SU-DHL-6 (cell line): ENCODE measurements around the gene HYOU1.

Experiments
- H2AFZ ChIP-seq: fragments of 200-600 bp; sonication (generic); 2 replicates; pipeline ENCODE4 v1.6.1; 2014; ENCODE audit warnings: low read depth, mild to moderate bottlenecking, moderate library complexity, mixed read lengths, antibody characterized with exemption, low read length; ENCODE audit not compliant: severe bottlenecking
- H3F3A ChIP-seq: fragments of 200-600 bp; shearing (Covaris generic); 2 replicates; pipeline ENCODE4 v1.6.0; 2016; ENCODE audit warnings: antibody characterized with exemption, mild to moderate bottlenecking; ENCODE audit not compliant: insufficient read depth
- H3K27ac ChIP-seq: fragments of 200-600 bp; sonication (generic); 2 replicates; pipeline ENCODE4 v1.5.1; 2016; ENCODE audit warnings: low read depth, mild to moderate bottlenecking, low read length, moderate library complexity, mixed read lengths
- H3K27me3 ChIP-seq: fragments of 200-600 bp; sonication (generic), shearing (Covaris generic); 2 replicates; pipeline ENCODE4 v1.6.0; 2014; ENCODE audit warnings: mild to moderate bottlenecking, low read length
- H3K36me3 ChIP-seq: fragments of 200-600 bp; sonication (generic); 2 replicates; pipeline ENCODE4 v1.6.1; 2014; ENCODE audit warnings: mild to moderate bottlenecking, low read length, mixed read lengths
- H3K4me2 ChIP-seq: fragments of 300-600, 200-600 bp; shearing (Covaris generic), sonication (generic); 2 replicates; pipeline ENCODE4 v1.6.0; 2014; ENCODE audit warnings: low read length, low read depth, mild to moderate bottlenecking; ENCODE audit not compliant: poor library complexity, severe bottlenecking
- H3K4me3 ChIP-seq: fragments of 200-600 bp; sonication (generic); 2 replicates; pipeline ENCODE4 v1.5.1; 2014; ENCODE audit warnings: antibody characterized with exemption, low read length, mild to moderate bottlenecking, mixed read lengths; ENCODE audit not compliant: insufficient read depth, poor library complexity, severe bottlenecking
- H3K79me2 ChIP-seq: fragments of 200-600 bp; sonication (generic); 2 replicates; pipeline ENCODE4 v1.6.1; 2014; ENCODE audit warnings: mild to moderate bottlenecking, low read length, moderate library complexity; ENCODE audit not compliant: insufficient read depth
- H3K9ac ChIP-seq: fragments of 200-600 bp; sonication (generic); 2 replicates; pipeline ENCODE4 v1.7.0; 2014; ENCODE audit warnings: mild to moderate bottlenecking, low read length
- H3K9me2 ChIP-seq: fragments of 200-600 bp; sonication (generic); replicated peaks from 2 replicates; pipeline ENCODE4 v1.6.1; 2014; ENCODE audit warnings: low read length; ENCODE audit not compliant: insufficient read depth
- H3K9me3 ChIP-seq: fragments of 200-600 bp; sonication (generic); 2 replicates; pipeline ENCODE4 v1.6.1; 2014; ENCODE audit warnings: low read length, mixed read lengths; ENCODE audit not compliant: insufficient read depth
- H4K20me1 ChIP-seq: fragments of 200-600 bp; sonication (generic); 2 replicates; pipeline ENCODE4 v1.6.1; 2014; ENCODE audit warnings: low read depth, mild to moderate bottlenecking, antibody characterized with exemption, low read length, moderate library complexity, mixed read lengths
- CTCF ChIP-seq: fragments of 200-600 bp; sonication (generic); IDR thresholded peaks from one replicate; pipeline ENCODE4 v1.5.1; 2017; ENCODE audit warnings: antibody characterized with exemption, mild to moderate bottlenecking, low read length, moderate library complexity; ENCODE audit not compliant: insufficient read depth, poor library complexity, severe bottlenecking
- EZH2phosphoT487 ChIP-seq: fragments of 200-600 bp; sonication (generic), shearing (Covaris generic); conservative IDR thresholded peaks from 2 replicates; pipeline ENCODE4 v1.6.1; 2018; ENCODE audit warnings: mild to moderate bottlenecking, antibody characterized with exemption, low read length, moderate library complexity, mixed read lengths

HYOU1 gene

GRCh38 chr11:119016216-119017009 lies 40.6 kb downstream of the HYOU1 start:
- Histone ChIP-seq H3K36me3 (peaks cover 25% of the 10 kb centered on the region), H3K4me2 (peak overlapping the region; percentile 68), H4K20me1 (peaks cover 4% of the 10 kb centered on the region; the same call in 1 of the 2 replicates), H3K27me3 (no peaks in the 10 kb centered on the region), H3K9me3 (no peaks in the 10 kb centered on the region), H3K79me2 (peaks cover 56% of the 10 kb centered on the region), H3K9ac (peak overlapping the region; percentile 96), H3F3A (peaks cover 60% of the 10 kb centered on the region), H2AFZ (no peak overlapping the region), H3K27ac (peak overlapping the region; percentile 96), H3K9me2 (no peaks in the 10 kb centered on the region), H3K4me3 (peak overlapping the region; percentile 92)
- no peak for TF ChIP-seq EZH2phosphoT487
- TF ChIP-seq CTCF, result no peak

- no peak overlapping the region for H3K4me3 ChIP-seq
- no peak overlapping the region for H3K4me2 ChIP-seq
- H3K36me3 ChIP-seq, result peaks cover 25% of the 10 kb centered on the region
- no peaks in the 10 kb centered on the region for H3K9me3 ChIP-seq
- no peak overlapping the region for H3K9ac ChIP-seq
- no peak overlapping the region for H3K27ac ChIP-seq
- H3K9me2 ChIP-seq, result no peaks in the 10 kb centered on the region
- no peaks in the 10 kb centered on the region for H3K27me3 ChIP-seq
- peaks cover 4% of the 10 kb centered on the region; the same call in 1 of the 2 replicates for H4K20me1 ChIP-seq
- peaks cover 46% of the 10 kb centered on the region for H3K79me2 ChIP-seq
- peaks cover 63% of the 10 kb centered on the region for H3F3A ChIP-seq
- no peak overlapping the region for H2AFZ ChIP-seq
- no peak for TF ChIP-seq EZH2phosphoT487
- no peak for TF ChIP-seq CTCF
Measured at GRCh38 chr11:119015054-119015611, 41.9 kb downstream of the HYOU1 start.

GRCh38 chr11:119014209-119014924 lies 42.6 kb downstream of the HYOU1 start:
- H3K27ac ChIP-seq, result no peak overlapping the region
- H3K36me3 ChIP-seq, result peaks cover 25% of the 10 kb centered on the region
- no peaks in the 10 kb centered on the region for H3K27me3 ChIP-seq
- no peaks in the 10 kb centered on the region for H3K9me2 ChIP-seq
- peaks cover 4% of the 10 kb centered on the region; the same call in 1 of the 2 replicates for H4K20me1 ChIP-seq
- no peak overlapping the region for H2AFZ ChIP-seq
- no peak overlapping the region for H3K4me3 ChIP-seq
- no peak for TF ChIP-seq EZH2phosphoT487
- no peak for TF ChIP-seq CTCF
- no peak overlapping the region for H3K4me2 ChIP-seq
- peaks cover 38% of the 10 kb centered on the region for H3K79me2 ChIP-seq
- no peaks in the 10 kb centered on the region for H3K9me3 ChIP-seq
- H3K9ac ChIP-seq, result no peak overlapping the region
- H3F3A ChIP-seq, result peaks cover 63% of the 10 kb centered on the region
